GM18519 (cell line): Measurements from ENCODE around the gene MEX3B.
"Not testable (repeated sequence)": the region's sequence is repeated elsewhere in the genome, so short reads cannot be mapped to it uniquely, and the experiment has no call there.

ENCODE experiments used
- ATAC-seq: cut with Tn5 transposase; IDR thresholded peaks from one replicate; pipeline ENCODE4 v1.9.1; 2021; ENCODE audit warnings: mild to moderate bottlenecking, moderate library complexity; ENCODE audit not compliant: unreplicated experiment, low FRiP score

MEX3B gene

GRCh38 chr15:82014989-82015388 is 30.8 kb downstream of the MEX3B start:
- no peak for ATAC-seq

- ATAC-seq: no peak
Measured at GRCh38 chr15:82012908-82013307, 32.9 kb downstream of the MEX3B start.

GRCh38 chr15:82005239-82005638 is 40.6 kb downstream of the MEX3B start:
- no peak for ATAC-seq

GRCh38 chr15:82003916-82004315 is 41.9 kb downstream of the MEX3B start:
- ATAC-seq: no peak

GRCh38 chr15:81995081-81995480 is 50.7 kb downstream of the MEX3B start:
- ATAC-seq: not testable (repeated sequence)

GRCh38 chr15:81992523-81992922 is 53.3 kb downstream of the MEX3B start:
- no peak for ATAC-seq
